ENCODE results near the gene GHRHR.

Gene GHRHR

DNA sequence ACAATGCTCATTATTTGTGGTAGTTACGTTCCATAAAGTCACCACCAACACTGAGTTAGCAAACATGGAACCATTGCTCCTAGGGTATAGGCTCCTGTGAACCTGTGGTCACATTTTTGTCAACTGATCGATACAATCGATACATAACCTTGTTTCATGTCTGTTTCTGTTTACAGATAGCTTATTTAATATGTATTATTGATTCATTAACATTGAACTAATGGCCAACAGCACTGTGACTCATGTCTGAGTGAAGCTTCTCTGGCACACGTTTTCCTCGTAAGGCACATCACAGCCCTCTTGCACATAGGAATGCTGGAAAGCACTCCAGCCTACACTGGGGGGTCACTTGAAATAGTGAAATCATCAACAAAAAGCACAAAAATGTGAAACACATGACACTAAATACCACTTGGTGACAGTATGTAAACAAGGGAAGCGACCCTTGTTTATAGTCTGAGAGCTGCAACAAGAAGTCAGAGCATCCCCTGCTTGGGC is 27.0 kb downstream of the GHRHR start:
- Histone ChIP-seq H2AFZ (ENCODE audit: low read depth, low read length) (no peak overlapping the region), H3K79me2 (ENCODE audit: insufficient read depth, low read length) (no peaks in the 10 kb centered on the region), H3K27me3 (ENCODE audit: insufficient read depth, low read length, poor library complexity) (no peaks in the 10 kb centered on the region), H4K20me1 (ENCODE audit: insufficient read depth, low read length) (peaks cover 5% of the 10 kb centered on the region; the same call in 1 of the 2 replicates), H3K9me3 (ENCODE audit: insufficient read depth, low read length, severe bottlenecking) (no peaks in the 10 kb centered on the region), H3K4me1 (ENCODE audit: insufficient read depth, low read length) (no peaks in the 10 kb centered on the region), H3K36me3 (ENCODE audit: insufficient read depth, low read length) (no peaks in the 10 kb centered on the region), H3K27ac (ENCODE audit: low read length) (no peak overlapping the region), H3K4me3 (ENCODE audit: low read depth in 1 of 2, low read length in 2 of 2) (no peak overlapping the region), H3K9ac (ENCODE audit: low read depth, low read length) (no peak overlapping the region), H3K4me2 (ENCODE audit: insufficient read depth, low read length) (no peak overlapping the region)
- no peak for DNase-seq
- TF ChIP-seq EZH2 (IDR thresholded peaks at IDR 0.05; ENCODE audit: borderline replicate concordance, low read depth, low read length, severe bottlenecking), result no peak
- TF ChIP-seq, protein P1, sequence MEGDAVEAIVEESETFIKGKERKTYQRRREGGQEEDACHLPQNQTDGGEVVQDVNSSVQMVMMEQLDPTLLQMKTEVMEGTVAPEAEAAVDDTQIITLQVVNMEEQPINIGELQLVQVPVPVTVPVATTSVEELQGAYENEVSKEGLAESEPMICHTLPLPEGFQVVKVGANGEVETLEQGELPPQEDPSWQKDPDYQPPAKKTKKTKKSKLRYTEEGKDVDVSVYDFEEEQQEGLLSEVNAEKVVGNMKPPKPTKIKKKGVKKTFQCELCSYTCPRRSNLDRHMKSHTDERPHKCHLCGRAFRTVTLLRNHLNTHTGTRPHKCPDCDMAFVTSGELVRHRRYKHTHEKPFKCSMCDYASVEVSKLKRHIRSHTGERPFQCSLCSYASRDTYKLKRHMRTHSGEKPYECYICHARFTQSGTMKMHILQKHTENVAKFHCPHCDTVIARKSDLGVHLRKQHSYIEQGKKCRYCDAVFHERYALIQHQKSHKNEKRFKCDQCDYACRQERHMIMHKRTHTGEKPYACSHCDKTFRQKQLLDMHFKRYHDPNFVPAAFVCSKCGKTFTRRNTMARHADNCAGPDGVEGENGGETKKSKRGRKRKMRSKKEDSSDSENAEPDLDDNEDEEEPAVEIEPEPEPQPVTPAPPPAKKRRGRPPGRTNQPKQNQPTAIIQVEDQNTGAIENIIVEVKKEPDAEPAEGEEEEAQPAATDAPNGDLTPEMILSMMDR (IDR thresholded peaks at IDR 0.05; ENCODE audit: borderline replicate concordance, extremely low read depth, low read length, poor library complexity, severe bottlenecking), result no peak
- ATAC-seq (ENCODE audit: insufficient read depth, low read depth), result no peak

DNA sequence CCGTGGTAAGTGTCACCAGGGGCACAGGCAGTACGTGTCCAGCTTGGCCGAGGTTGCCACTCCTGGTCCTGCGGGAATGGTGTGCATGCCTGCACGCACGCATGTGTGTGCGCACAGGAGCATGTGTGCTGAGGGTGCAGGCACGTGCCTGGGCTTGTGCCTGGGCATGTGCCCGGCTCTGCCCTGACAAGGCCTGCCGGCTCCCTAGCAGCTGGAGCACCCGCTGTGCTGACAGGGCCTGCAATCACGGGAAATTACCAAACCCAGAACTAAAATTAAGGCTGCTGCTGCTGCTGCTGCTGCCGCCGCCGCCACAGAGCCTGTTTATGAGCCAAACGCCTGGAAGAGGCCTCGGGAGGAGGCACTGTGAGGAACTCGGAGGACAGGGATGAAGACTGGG is 28.7 kb downstream of the GHRHR start:
- no peak overlapping the region for H3K9ac ChIP-seq (ENCODE audit: low read depth, low read length)
- no peak for ATAC-seq (ENCODE audit: insufficient read depth, low read depth)
- no peak for DNase-seq

DNA sequence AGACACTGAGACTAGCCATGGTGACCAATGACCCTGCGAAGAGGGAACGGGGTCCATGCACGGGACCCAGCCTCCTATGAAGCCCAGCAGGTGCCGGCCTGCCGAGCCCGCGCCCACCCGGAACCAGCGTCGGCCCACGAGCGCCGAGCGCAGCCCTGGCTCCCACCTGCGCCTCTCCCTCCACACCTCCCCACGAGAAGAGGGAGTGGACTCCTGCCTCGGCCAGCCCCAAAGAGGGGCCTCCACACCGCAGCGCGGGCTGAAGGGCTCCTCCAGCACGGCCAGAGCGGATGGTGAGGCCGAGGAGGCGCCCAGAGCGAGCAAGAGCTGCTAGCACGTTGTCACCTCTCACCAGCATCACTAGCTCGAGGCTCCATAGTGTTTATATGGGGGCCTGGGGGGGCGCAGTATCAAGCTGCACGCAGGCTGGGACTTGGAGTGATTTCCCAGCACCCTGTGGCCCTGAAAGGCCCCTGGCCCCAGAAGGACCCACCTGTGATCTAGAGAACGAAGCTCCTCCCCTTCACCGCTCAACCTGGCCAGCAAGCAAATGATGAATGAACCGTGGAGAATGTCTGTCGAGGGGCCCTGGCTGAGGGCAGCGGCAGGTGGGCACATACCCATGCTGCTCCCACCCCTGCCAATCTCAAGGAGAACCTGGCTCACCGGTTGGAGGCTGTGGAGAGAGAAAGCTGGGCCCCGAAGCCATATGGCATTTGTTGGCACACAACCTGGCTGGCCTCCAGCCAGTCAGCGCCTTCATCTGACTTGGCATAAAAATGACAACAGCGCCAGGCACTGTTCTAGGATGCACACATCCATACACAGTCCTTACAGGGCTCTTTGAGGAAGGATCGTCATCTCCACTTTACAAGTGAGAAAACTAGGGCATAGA is 30.7 kb downstream of the GHRHR start:
- Histone ChIP-seq H3K36me3 (ENCODE audit: insufficient read depth, low read length) (no peaks in the 10 kb centered on the region), H3K4me2 (ENCODE audit: insufficient read depth, low read length) (no peak overlapping the region), H3K9me3 (ENCODE audit: insufficient read depth, low read length, severe bottlenecking) (no peaks in the 10 kb centered on the region), H3K4me1 (ENCODE audit: insufficient read depth, low read length) (no peaks in the 10 kb centered on the region), H3K27ac (ENCODE audit: low read length) (no peak overlapping the region), H4K20me1 (ENCODE audit: insufficient read depth, low read length) (peaks cover 1% of the 10 kb centered on the region; the same call in 1 of the 2 replicates), H3K9ac (ENCODE audit: low read depth, low read length) (no peak overlapping the region), H3K27me3 (ENCODE audit: insufficient read depth, low read length, poor library complexity) (no peaks in the 10 kb centered on the region), H3K4me3 (ENCODE audit: low read depth in 1 of 2, low read length in 2 of 2) (no peak overlapping the region), H2AFZ (ENCODE audit: low read depth, low read length) (no peak overlapping the region), H3K79me2 (ENCODE audit: insufficient read depth, low read length) (no peaks in the 10 kb centered on the region)
- ATAC-seq (ENCODE audit: insufficient read depth, low read depth) (no peak), DNase-seq (no peak)
- TF ChIP-seq, protein P1 (IDR thresholded peaks at IDR 0.05; ENCODE audit: borderline replicate concordance, extremely low read depth, low read length, poor library complexity, severe bottlenecking), result no peak
- TF ChIP-seq EZH2 (IDR thresholded peaks at IDR 0.05; ENCODE audit: borderline replicate concordance, low read depth, low read length, severe bottlenecking), result no peak

More for the DNA sequence above, 28.7 kb downstream of the GHRHR start:
- Histone ChIP-seq H4K20me1 (ENCODE audit: insufficient read depth, low read length) (peaks cover 5% of the 10 kb centered on the region; the same call in 1 of the 2 replicates), H3K4me2 (ENCODE audit: insufficient read depth, low read length) (no peak overlapping the region), H3K4me3 (ENCODE audit: low read depth in 1 of 2, low read length in 2 of 2) (no peak overlapping the region), H3K27ac (ENCODE audit: low read length) (no peak overlapping the region), H3K79me2 (ENCODE audit: insufficient read depth, low read length) (no peaks in the 10 kb centered on the region), H3K4me1 (ENCODE audit: insufficient read depth, low read length) (no peaks in the 10 kb centered on the region), H3K36me3 (ENCODE audit: insufficient read depth, low read length) (no peaks in the 10 kb centered on the region), H3K27me3 (ENCODE audit: insufficient read depth, low read length, poor library complexity) (no peaks in the 10 kb centered on the region), H2AFZ (ENCODE audit: low read depth, low read length) (no peak overlapping the region), H3K9me3 (ENCODE audit: insufficient read depth, low read length, severe bottlenecking) (no peaks in the 10 kb centered on the region)
- no peak for TF ChIP-seq EZH2 (IDR thresholded peaks at IDR 0.05; ENCODE audit: borderline replicate concordance, low read depth, low read length, severe bottlenecking)
- TF ChIP-seq, protein P1 (IDR thresholded peaks at IDR 0.05; ENCODE audit: borderline replicate concordance, extremely low read depth, low read length, poor library complexity, severe bottlenecking), result no peak
